ENCODE measurements around the gene TLCD1. TPM values are rescaled to one million over a fixed set of nuclear protein-coding genes. Genes with fewer than 3 reads are reported as not detected.

The TLCD1 gene
- total RNA-seq, 4 donors from 2014 or later: 6.9 to 25.0 (median 17.0) TPM

DNA sequence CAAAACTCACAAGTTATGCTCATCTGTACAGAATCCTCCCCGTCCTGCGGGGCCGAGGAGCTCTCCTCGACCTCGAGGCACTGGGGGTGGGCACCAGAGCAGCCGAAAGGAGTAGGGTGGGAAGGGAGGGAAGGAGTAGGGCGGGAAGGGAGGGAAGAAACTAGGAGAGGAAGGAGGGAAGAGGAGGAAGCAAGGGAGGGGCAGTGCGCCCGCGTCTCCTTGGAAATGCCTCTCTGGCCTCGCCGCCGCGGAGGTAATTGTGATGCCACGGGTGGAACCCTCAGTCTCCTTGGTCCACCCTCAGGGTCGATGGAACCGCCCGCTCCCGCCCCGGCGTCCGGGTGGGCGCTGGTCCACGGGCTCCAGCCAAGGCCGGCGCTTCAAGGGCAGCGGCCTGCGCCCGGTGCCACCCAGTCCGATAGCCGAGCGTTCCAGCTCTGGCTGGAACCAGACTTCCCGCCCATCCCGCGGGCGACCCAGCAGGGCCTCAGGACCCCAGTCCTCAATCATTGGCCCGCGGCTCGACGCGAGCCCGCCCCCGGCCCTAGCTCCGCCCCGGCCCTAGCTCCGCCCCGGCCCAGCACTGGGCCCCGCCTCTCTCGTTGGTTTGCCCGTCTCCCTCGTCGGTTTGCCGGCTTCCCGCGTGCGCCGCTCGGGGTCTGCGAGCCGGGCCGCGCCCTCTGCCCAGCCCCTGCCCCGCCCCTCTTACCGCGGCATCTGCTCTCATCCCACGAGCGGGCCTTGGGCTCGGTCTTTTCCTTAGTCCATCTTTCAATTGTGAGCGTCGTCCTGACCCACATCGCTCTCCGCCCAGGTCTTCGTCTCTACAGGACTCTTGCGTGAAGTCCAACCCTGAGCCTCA, 14.9 kb downstream of the TLCD1 start:
- TF ChIP-seq POLR2AphosphoS5 (IDR thresholded peaks at IDR 0.05) (peak in 2 of 3 donors; percentile 6 to 25), POLR2A (IDR thresholded peaks at IDR 0.05) (peak in 1 of 2 donors; percentile 29), EP300 (IDR thresholded peaks at IDR 0.05) (no peak)
- TF ChIP-seq, protein P1, sequence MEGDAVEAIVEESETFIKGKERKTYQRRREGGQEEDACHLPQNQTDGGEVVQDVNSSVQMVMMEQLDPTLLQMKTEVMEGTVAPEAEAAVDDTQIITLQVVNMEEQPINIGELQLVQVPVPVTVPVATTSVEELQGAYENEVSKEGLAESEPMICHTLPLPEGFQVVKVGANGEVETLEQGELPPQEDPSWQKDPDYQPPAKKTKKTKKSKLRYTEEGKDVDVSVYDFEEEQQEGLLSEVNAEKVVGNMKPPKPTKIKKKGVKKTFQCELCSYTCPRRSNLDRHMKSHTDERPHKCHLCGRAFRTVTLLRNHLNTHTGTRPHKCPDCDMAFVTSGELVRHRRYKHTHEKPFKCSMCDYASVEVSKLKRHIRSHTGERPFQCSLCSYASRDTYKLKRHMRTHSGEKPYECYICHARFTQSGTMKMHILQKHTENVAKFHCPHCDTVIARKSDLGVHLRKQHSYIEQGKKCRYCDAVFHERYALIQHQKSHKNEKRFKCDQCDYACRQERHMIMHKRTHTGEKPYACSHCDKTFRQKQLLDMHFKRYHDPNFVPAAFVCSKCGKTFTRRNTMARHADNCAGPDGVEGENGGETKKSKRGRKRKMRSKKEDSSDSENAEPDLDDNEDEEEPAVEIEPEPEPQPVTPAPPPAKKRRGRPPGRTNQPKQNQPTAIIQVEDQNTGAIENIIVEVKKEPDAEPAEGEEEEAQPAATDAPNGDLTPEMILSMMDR (IDR thresholded peaks at IDR 0.05): no peak
- H3K36me3 ChIP-seq: peaks cover 23% of the 10 kb centered on the region

DNA sequence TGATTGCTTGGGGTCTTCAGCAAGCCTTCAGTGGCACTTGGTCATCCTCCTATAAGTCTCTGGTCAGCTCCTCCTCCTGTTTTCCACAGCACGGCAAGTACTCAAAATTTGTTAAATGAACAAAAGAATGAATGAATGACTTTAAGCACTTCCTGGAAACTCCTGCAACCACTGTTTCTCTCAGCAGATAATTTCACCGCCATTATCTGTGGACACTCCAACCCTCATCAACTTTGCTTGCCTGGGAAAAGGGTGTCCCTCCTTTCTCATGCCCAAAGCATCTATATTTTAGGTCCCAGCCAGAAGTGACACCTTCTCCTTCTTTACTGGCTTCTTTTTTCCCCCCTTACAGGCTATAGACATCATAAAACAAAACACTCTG, 18.7 kb downstream of the TLCD1 start:
- H3K27me3 ChIP-seq: no peaks in the 10 kb centered on the region
- TF ChIP-seq POLR2A (IDR thresholded peaks at IDR 0.05): no peak
- TF ChIP-seq, protein P1 (IDR thresholded peaks at IDR 0.05): no peak
- TF ChIP-seq EP300 (IDR thresholded peaks at IDR 0.05): no peak
- no peak for TF ChIP-seq POLR2AphosphoS5 (IDR thresholded peaks at IDR 0.05)
- H3K36me3 ChIP-seq: peaks cover 29% of the 10 kb centered on the region
- H3K4me3 ChIP-seq: no peak overlapping the region
- DNase-seq (ENCODE audit: low spot score in 2 of 2): no peak
- WGBS: 84% methylated on average over 2 of the region's 2 CpGs
- no peaks in the 10 kb centered on the region for H3K9me3 ChIP-seq
- no peak overlapping the region for H3K27ac ChIP-seq
- H3K4me1 ChIP-seq: peaks cover 21% of the 10 kb centered on the region

More for the DNA sequence above, 14.9 kb downstream of the TLCD1 start:
- H3K27ac ChIP-seq: peak overlapping the region; percentile 91
- no peaks in the 10 kb centered on the region for H3K9me3 ChIP-seq
- DNase-seq (ENCODE audit: low spot score in 2 of 2): peak; percentile 91 to 93
- peak overlapping the region; percentile 82 for H3K4me3 ChIP-seq
- H3K4me1 ChIP-seq: peaks cover 30% of the 10 kb centered on the region
- WGBS: 0% methylated on average over 38 of the region's 74 CpGs
- no peaks in the 10 kb centered on the region for H3K27me3 ChIP-seq

DNA sequence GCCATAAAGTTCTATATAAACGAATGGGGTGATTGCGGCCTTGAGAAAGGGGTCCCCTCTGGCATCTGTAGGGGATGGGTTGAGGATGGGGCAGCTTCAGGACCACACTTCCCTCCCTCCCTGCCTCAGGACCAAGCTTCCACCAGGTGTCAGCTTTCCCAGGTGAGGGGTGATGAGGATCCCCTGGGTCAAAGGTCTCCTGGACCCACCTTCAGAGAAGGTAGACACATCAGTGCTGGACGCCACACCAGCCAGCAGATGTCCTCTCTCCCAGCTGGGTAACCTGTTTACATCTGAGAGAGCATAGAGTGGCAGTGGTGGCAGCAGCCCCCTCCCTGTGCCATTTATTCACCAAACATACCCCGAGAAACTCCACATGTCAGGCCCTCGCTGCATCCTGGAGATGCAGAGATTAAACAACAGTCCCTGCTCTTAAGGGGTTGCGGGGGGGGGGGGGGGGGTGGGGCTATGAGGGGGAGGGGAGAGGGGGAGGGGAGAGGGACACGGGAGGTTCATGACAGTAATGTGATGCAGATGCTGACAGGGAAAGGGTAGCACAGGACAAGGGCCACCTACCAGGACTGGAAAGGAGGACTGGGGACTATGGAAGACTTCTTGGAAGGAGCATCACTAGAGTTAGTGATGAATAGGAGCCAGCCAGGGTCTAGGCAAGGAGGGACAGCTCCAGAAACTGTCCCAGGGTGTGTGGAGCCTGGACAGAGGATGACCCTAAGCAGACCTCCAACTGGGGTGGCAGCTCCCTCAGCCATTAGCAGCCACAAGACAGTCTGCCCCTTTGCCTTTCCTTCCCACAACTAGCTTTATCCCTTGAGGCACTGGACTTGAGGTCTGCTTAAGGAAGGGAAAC, 19.3 kb downstream of the TLCD1 start:
- Histone ChIP-seq H3K9me3 (no peaks in the 10 kb centered on the region), H3K4me1 (peaks cover 15% of the 10 kb centered on the region), H3K27ac (no peak overlapping the region), H3K36me3 (peaks cover 36% of the 10 kb centered on the region), H3K27me3 (no peaks in the 10 kb centered on the region), H3K4me3 (no peak overlapping the region)
- TF ChIP-seq POLR2AphosphoS5 (IDR thresholded peaks at IDR 0.05) (no peak), EP300 (IDR thresholded peaks at IDR 0.05) (no peak), POLR2A (IDR thresholded peaks at IDR 0.05) (no peak)
- TF ChIP-seq, protein P1 (IDR thresholded peaks at IDR 0.05): no peak
- WGBS: 73% methylated on average over 5 of the region's 7 CpGs
- no peak for DNase-seq (ENCODE audit: low spot score in 2 of 2)

DNA sequence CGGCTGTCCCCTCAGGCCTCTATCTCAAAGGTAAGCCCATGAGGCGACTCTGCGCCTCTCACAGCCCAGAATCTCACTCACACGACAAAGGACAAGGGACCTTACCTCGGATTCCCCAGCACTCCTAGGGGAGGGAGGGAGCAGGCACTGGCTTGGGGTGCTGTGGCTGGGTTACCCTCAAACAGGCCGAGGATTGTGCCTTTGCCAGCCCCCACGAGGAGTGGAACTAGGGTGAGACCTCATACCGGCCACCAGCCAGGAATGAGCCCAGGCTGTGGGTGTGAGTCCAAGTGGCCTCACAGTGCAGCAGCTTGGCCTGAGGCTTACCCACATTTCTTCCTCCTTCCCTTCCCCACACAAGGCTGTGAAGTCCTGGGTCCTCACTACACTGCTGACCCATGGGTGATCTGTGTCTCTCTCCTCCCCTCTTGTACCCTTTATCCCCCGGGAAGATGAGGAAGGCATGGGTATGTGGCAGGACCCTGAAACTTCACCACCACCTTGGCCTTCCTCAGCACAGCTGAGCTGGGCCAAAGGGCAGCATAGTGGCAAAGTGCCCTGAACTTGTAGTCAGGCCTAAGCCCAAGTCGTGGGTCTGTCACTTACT, 20.2 kb downstream of the TLCD1 start:
- no peak overlapping the region for H3K27ac ChIP-seq
- H3K27me3 ChIP-seq: no peaks in the 10 kb centered on the region
- H3K9me3 ChIP-seq: no peaks in the 10 kb centered on the region
- peaks cover 44% of the 10 kb centered on the region for H3K36me3 ChIP-seq
- WGBS: 83% methylated on average over 2 of the region's 10 CpGs
- no peak overlapping the region for H3K4me3 ChIP-seq
- no peak for TF ChIP-seq POLR2A (IDR thresholded peaks at IDR 0.05)
- TF ChIP-seq, protein P1 (IDR thresholded peaks at IDR 0.05): no peak
- no peak for TF ChIP-seq POLR2AphosphoS5 (IDR thresholded peaks at IDR 0.05)
- no peak for TF ChIP-seq EP300 (IDR thresholded peaks at IDR 0.05)
- DNase-seq (ENCODE audit: low spot score in 2 of 2): no peak
- H3K4me1 ChIP-seq: peaks cover 11% of the 10 kb centered on the region

Data from suprapubic skin (tissue), 4 donors.